ENCODE results near the gene MRPL32.

The MRPL32 gene

GRCh38 chr7:42964849-42965805 is 33.0 kb downstream of the MRPL32 start:
- no peak for DNase-seq (ENCODE audit: low spot score)

- DNase-seq (ENCODE audit: low spot score) = no peak
Observed at GRCh38 chr7:42967391-42967790, 35.2 kb downstream of the MRPL32 start.

- no peak for DNase-seq (ENCODE audit: low spot score)
Observed at GRCh38 chr7:42972699-42973500, 40.7 kb downstream of the MRPL32 start.

- no peak for DNase-seq (ENCODE audit: low spot score)
Observed at GRCh38 chr7:42976371-42976770, 44.2 kb downstream of the MRPL32 start.

- DNase-seq (ENCODE audit: low spot score) = no peak
Observed at GRCh38 chr7:42978496-42978895, 46.3 kb downstream of the MRPL32 start.

- DNase-seq (ENCODE audit: low spot score) = no peak
Observed at GRCh38 chr7:42980084-42980483, 47.9 kb downstream of the MRPL32 start.

- no peak for DNase-seq (ENCODE audit: low spot score)
Observed at GRCh38 chr7:42980514-42980913, 48.3 kb downstream of the MRPL32 start.

- no peak for DNase-seq (ENCODE audit: low spot score)
Observed at GRCh38 chr7:42981601-42982000, 49.4 kb downstream of the MRPL32 start.

GRCh38 chr7:42982604-42983115 is 50.5 kb downstream of the MRPL32 start:
- DNase-seq (ENCODE audit: low spot score) = no peak

- no peak for DNase-seq (ENCODE audit: low spot score)
Observed at GRCh38 chr7:42984137-42984536, 52.0 kb downstream of the MRPL32 start.

- DNase-seq (ENCODE audit: low spot score) = no peak
Observed at GRCh38 chr7:42986213-42986612, 54.0 kb downstream of the MRPL32 start.

- DNase-seq (ENCODE audit: low spot score) = no peak
Observed at GRCh38 chr7:42986781-42987248, 54.6 kb downstream of the MRPL32 start.

All from HuH-7.5 (cell line).